Activated CD4-positive, alpha-beta memory T cell treated with anti-CD3 and anti-CD28 coated beads, Interleukin-2, amount 10 ng/mL, durations not matched to agents 7 days and 5 days (primary cell): ENCODE measurements around the gene DNAH1. TPM values are rescaled to one million over a fixed set of nuclear protein-coding genes. Genes with fewer than 3 reads are reported as not detected.

Experiments used
- CTCF ChIA-PET: fragments of 350-600 bp; sonication (Branson Sonifier 250); formaldehyde crosslinking; loops from one replicate; lab custom pipeline; 2021; ENCODE audit warnings: antibody characterized with exemption, inconsistent platforms; lab: Charles Lee
- POLR2A ChIA-PET: fragments of 350-600 bp; sonication (Branson Sonifier 250); formaldehyde crosslinking; loops from one replicate; lab custom pipeline; 2021; ENCODE audit warnings: antibody characterized with exemption; lab: Charles Lee
- DNase-seq: peaks from one replicate; pipeline ENCODE4 v3.0.0-alpha.2; 2020
- H3K27ac Mint-ChIP-seq: one replicate; pipeline ENCODE4 v1.8.0; 2021; ENCODE audit warnings: mild to moderate bottlenecking, mixed read lengths
- H3K27me3 Mint-ChIP-seq: one replicate; pipeline ENCODE4 v1.8.0; 2021; ENCODE audit warnings: mixed read lengths
- H3K36me3 Mint-ChIP-seq: one replicate; pipeline ENCODE4 v1.8.0; 2021; ENCODE audit warnings: low read depth, mixed read lengths
- H3K4me1 Mint-ChIP-seq: one replicate; pipeline ENCODE4 v1.8.0; 2021; ENCODE audit warnings: mixed read lengths
- H3K4me3 Mint-ChIP-seq: one replicate; pipeline ENCODE4 v1.8.0; 2021; ENCODE audit warnings: mild to moderate bottlenecking, mixed read lengths
- H3K9me3 Mint-ChIP-seq: one replicate; pipeline ENCODE4 v1.8.0; 2021; ENCODE audit warnings: mixed read lengths
- total RNA-seq, 2 experiments: library from RNA; stranded (reverse); gene quantifications; one replicate each; pipeline ENCODE4 v1.2.3, GENCODE V29; 2021

The DNAH1 gene
- total RNA-seq, 2 experiments from 2014 or later, result 20.7 to 21.8 TPM

DNA sequence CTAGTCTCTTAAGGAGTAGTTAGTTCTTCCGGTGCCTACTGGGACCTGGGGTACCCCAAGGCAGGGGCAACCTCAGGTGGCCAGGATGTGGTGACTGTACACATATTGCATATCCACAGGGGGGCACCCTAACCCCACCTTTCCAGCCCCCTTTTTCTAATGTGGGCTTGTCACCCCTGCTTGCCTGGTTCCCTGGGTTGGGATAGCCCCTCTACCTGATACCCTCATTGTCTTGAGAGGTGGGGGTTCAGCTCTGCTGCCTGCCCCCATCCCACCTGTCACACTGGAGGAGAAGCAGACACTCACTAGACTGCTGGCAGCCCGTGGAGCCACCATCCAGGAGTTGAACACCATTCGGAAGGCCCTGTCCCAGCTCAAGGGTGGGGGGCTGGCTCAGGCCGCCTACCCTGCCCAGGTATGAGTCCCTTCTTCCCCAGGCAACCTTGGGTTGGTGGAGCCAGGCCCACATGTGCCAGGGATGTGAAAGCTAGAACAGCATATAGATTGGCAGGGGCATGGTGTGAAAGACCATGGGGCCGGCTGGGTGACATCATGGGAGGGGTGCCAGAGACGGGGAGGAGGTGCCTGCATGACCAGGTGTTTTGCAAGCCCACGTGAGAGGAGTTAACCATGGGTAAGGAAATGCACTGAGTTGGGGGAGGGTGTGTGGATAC, 24.5 kb upstream of the DNAH1 start:
- peaks cover 22% of the 10 kb centered on the region for H3K36me3 Mint-ChIP-seq
- H3K4me1 Mint-ChIP-seq, result peaks cover 33% of the 10 kb centered on the region
- POLR2A ChIA-PET, result interaction anchor here (1.2 to 27.5 kb wide), 3 partner anchors 14 to 48 kb away, joined by 5 to 1001 read pairs (median 135); partner anchors contain the start of genes PPM1M, TWF2 and WDR82
- DNase-seq, result peak; percentile 47
- no peaks in the 10 kb centered on the region for H3K9me3 Mint-ChIP-seq
- H3K27me3 Mint-ChIP-seq, result no peaks in the 10 kb centered on the region
- H3K27ac Mint-ChIP-seq, result peak overlapping the region; percentile 35
- no peak overlapping the region for H3K4me3 Mint-ChIP-seq
- CTCF ChIA-PET, result interaction anchor here (1.1 to 6.2 kb wide), 4 partner anchors 47 to 158 kb away, joined by 3 to 46 read pairs (median 4); no protein-coding TSS in a partner anchor

DNA sequence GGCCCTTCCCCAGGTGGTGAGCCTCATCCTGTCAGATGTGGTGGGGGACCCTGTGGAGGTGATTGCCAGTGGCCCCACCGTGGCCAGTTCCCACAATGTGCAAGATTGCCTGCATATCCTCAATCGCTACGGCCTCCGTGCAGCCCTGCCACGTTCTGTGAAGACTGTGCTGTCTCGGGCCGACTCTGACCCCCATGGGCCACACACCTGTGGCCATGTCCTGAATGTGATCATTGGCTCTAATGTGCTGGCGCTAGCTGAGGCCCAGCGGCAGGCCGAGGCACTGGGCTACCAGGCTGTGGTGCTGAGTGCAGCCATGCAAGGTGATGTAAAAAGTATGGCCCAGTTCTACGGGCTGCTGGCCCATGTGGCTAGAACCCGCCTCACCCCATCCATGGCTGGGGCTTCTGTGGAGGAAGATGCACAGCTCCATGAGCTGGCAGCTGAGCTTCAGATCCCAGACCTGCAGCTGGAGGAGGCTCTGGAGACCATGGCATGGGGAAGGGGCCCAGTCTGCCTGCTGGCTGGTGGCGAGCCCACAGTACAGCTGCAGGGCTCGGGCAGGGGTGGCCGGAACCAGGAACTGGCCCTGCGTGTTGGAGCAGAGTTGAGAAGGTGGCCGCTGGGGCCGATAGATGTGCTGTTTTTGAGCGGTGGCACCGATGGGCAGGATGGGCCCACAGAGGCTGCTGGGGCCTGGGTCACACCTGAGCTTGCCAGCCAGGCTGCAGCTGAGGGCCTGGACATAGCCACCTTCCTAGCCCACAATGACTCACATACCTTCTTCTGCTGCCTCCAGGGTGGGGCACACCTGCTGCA, 23.7 kb upstream of the DNAH1 start:
- CTCF ChIA-PET, result interaction anchor here (1.1 to 6.2 kb wide), 3 partner anchors 47 to 157 kb away, joined by 3 to 46 read pairs (median 3); no protein-coding TSS in a partner anchor
- Mint-ChIP-seq H3K27ac (no peak overlapping the region), H3K36me3 (peaks cover 17% of the 10 kb centered on the region), H3K27me3 (no peaks in the 10 kb centered on the region), H3K4me3 (no peak overlapping the region), H3K9me3 (no peaks in the 10 kb centered on the region), H3K4me1 (peaks cover 28% of the 10 kb centered on the region)
- POLR2A ChIA-PET, result interaction anchor here (1.2 to 27.5 kb wide), 3 partner anchors 15 to 48 kb away, joined by 5 to 1001 read pairs (median 135); partner anchors contain the start of genes PPM1M, TWF2 and WDR82
- DNase-seq, result no peak

DNA sequence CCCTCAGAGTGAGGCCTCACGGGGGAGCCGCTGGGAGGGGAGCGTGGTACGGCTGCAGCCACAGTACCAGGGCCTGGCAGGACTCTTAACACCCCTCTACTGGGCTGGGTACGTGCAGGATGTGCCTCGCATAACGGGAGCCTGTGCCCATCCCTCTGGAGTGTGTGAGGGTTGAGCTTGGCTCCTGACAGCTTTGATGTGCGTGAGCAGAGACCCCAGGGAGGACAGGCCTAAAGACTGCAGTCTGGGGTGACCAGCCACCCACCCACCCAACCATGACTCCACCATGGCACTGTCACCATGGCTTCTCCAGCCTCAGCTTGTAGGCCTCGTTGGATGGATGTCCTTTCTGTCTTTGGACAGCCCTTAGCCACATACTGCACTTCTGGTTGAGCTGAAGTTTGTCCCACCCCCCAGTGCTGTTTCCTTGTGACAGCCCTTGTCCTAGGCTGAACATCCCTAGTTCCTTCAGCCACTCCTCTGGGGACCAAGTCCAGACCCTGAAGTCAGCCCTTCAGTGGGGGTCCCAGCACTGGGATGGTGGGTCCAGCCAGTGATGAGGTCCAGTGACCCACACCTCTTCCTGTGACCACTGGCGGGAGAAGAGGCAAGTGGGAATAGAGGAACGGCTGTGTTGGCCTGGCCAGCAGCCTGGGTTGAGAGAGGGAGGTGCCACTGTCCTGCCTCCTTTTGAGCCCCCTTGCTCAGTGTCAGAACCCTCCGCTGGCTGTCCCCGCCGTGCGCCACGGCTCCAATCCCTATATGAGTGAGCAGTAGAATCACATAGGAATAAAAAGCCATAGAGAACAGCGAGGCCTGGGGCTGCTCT, 22.4 kb upstream of the DNAH1 start:
- POLR2A ChIA-PET, result interaction anchor here (27.5 kb wide), 1 partner anchor 49 kb away, joined by 1001 read pairs; the partner anchor contains the start of genes PPM1M and TWF2
- Mint-ChIP-seq H3K27ac (no peak overlapping the region), H3K9me3 (no peaks in the 10 kb centered on the region), H3K4me1 (peaks cover 22% of the 10 kb centered on the region), H3K36me3 (peaks cover 17% of the 10 kb centered on the region), H3K27me3 (no peaks in the 10 kb centered on the region), H3K4me3 (no peak overlapping the region)
- DNase-seq, result no peak
- CTCF ChIA-PET, result interaction anchor here (0.9 kb wide), 1 partner anchor 45 kb away, joined by 3 read pairs; no protein-coding TSS in a partner anchor

DNA sequence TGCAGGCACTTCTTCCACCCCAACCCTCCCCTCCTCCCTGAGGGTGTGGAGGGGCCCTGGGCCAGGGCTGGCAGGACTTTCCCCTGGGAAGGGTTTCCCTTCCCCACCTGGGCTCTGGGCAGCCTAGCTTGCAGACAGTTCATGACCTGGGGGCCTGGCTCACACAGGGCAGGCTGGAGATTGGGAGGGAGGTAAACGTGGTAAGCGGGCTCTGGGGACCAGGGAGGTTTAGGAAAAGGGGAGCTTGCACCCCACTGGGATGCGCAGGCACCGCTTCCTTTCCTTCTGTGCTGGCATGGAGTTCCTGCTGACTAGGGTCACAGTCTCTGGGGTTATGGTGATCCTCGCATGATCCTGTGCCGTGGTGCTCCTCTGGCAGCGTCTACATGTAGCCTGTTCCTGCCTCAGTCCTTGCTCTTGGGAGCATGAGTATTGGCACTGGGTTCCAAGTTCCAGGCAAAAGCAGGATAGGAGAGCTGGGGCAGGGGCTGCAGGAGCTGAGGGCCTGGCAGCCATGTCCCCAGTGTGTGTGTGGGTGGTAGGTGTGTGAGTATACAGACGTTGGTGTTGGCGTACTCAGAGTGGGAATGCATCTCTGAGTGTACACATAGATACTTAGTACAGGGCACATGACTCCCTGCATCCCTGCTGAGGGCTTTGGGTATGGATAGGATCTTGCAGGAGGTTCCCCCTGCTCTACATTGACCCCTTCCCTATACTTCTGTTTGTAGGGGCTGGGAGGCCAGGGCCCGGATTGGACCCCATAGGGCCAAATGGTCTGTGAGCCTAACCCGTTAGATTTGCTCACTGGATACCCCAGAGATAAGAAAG, 21.6 kb upstream of the DNAH1 start:
- H3K27me3 Mint-ChIP-seq, result no peaks in the 10 kb centered on the region
- POLR2A ChIA-PET, result interaction anchor here (1.2 kb wide), 1 partner anchor 17 kb away, joined by 4 read pairs; the partner anchor contains the start of gene WDR82
- CTCF ChIA-PET, result interaction anchor here (0.9 kb wide), 1 partner anchor 45 kb away, joined by 3 read pairs; no protein-coding TSS in a partner anchor
- peaks cover 14% of the 10 kb centered on the region for H3K4me1 Mint-ChIP-seq
- no peak overlapping the region for H3K4me3 Mint-ChIP-seq
- H3K9me3 Mint-ChIP-seq, result no peaks in the 10 kb centered on the region
- DNase-seq, result no peak
- H3K27ac Mint-ChIP-seq, result no peak overlapping the region
- peaks cover 17% of the 10 kb centered on the region for H3K36me3 Mint-ChIP-seq

- no peak for DNase-seq
- H3K27ac Mint-ChIP-seq, result no peak overlapping the region
- H3K36me3 Mint-ChIP-seq, result peaks cover 17% of the 10 kb centered on the region
- CTCF ChIA-PET, result no interaction called here
- H3K4me1 Mint-ChIP-seq, result peaks cover 12% of the 10 kb centered on the region
- H3K27me3 Mint-ChIP-seq, result no peaks in the 10 kb centered on the region
- H3K4me3 Mint-ChIP-seq, result no peak overlapping the region
- POLR2A ChIA-PET, result interaction anchor here (1.2 to 2.5 kb wide), 3 partner anchors 14 to 56 kb away, joined by 3 to 9 read pairs (median 4); partner anchors contain the start of genes TWF2 and WDR82
- no peaks in the 10 kb centered on the region for H3K9me3 Mint-ChIP-seq
These were observed 20.4 kb upstream of the DNAH1 start for GRCh38 chr3:52295671-52296208.

DNA sequence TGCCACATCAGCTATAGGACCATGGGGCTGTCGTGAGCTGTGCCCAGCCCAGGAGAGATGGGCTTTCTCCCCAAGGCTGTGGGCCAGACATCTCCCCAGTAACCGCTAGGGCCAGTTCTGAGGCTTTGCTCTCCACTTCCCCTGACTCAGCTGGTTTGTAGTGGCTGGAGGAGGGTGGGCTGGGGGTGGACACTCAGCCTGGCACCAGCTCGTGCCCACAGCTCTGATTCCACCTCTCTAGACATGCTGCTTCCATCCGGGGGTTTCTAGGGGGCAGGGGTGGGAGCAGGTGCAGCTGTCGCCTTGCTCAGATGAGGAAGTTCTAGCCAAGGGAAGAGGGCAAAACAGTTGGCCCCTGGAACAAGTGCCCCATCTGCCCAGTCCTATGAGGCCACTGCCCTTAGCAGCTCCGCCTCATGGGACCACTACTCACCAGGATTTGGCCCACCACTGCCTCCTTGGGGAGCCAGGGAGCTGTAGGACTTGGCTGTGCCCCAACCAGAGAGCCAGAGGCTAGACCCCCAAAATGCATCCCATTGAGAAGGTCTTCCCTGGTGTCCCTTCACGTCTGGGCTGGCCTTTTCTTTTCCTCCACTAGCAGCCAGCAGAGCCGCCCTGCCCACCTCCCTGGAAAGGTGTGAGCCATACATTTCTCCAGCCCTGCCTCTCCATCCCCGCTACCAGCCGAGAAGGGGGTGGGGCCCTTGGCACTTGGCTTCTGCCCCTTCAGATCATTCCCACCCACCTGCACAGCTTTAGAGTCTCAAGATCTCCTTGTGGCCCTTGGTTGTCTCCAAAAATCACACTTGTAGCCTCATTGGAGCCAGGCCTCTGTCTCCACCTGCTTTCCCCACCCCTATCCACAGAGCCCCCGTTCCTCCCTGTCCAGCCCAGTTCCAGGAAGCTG, 18.6 kb upstream of the DNAH1 start:
- Mint-ChIP-seq H3K9me3 (no peaks in the 10 kb centered on the region), H3K27ac (no peak overlapping the region), H3K27me3 (no peaks in the 10 kb centered on the region), H3K36me3 (peaks cover 2% of the 10 kb centered on the region), H3K4me1 (no peaks in the 10 kb centered on the region), H3K4me3 (no peak overlapping the region)
- POLR2A ChIA-PET, result interaction anchor here (0.8 to 2.5 kb wide), 3 partner anchors 10 to 58 kb away, joined by 3 to 22 read pairs (median 9); partner anchors contain the start of genes GLYCTK and TWF2
- DNase-seq, result no peak
- CTCF ChIA-PET, result interaction anchor here (1.0 to 1.1 kb wide), 2 partner anchors 9 to 42 kb away, joined by 3 to 4 read pairs; no protein-coding TSS in a partner anchor

DNA sequence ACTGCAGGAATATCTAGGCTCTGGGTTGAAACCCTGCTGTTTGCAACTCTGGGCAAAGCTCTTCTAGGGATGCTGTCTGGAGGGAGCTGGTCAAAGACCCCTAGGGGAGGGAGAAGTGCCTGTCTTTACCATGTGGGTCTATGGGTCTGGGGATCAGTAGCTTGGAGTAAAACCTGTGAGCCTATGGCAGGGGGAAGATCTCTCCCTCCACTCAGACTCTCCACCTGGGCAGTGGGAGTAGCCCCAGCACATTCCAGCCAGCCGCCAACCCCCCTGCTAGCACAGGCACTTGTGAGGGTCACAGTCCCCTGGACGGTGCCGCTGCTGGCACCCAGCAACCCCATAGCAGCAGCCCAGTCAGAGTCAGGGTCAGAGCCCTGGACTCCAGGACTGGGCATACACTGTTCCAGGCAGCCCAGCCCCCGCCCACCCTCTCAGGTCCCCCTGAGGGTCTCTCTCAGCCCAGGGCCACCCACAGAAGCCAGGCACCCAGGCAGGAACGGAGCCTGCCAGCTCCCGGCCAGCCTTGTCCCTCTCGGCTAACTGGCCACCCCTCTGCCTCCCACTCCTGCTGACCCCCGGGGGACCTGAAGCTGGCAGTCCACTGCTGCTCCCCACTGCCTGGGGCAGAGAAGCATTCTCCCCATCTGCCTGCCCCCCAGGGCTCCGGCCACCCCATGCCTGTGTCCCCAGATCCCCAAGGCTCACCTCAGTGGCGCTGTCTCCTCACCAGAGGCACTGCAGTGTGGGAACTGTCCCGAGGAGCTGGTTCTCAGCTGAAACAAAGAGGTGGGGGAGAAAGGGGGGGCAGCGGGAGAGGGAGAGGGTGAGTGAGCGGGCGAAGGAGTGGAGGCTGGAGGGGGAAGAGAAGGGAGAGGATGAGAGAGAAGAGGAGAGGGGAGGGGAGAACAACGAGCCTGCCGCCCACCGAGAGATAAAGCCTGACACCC, 17.7 kb upstream of the DNAH1 start:
- no peak for DNase-seq
- ChIA-PET CTCF (interaction anchor here (1.1 kb wide), 1 partner anchor 41 kb away, joined by 4 read pairs; no protein-coding TSS in a partner anchor), POLR2A (interaction anchor here (0.8 to 2.5 kb wide), 3 partner anchors 11 to 59 kb away, joined by 3 to 22 read pairs (median 9); partner anchors contain the start of genes GLYCTK and TWF2)
- Mint-ChIP-seq H3K36me3 (no peaks in the 10 kb centered on the region), H3K9me3 (no peaks in the 10 kb centered on the region), H3K27me3 (no peaks in the 10 kb centered on the region), H3K27ac (no peak overlapping the region), H3K4me3 (no peak overlapping the region), H3K4me1 (no peaks in the 10 kb centered on the region)

GRCh38 chr3:52299247-52299878, 16.8 kb upstream of the DNAH1 start:
- no peaks in the 10 kb centered on the region for H3K9me3 Mint-ChIP-seq
- POLR2A ChIA-PET, result interaction anchor here (2.5 kb wide), 1 partner anchor 12 kb away, joined by 22 read pairs; the partner anchor contains the start of gene GLYCTK
- H3K4me1 Mint-ChIP-seq, result no peaks in the 10 kb centered on the region
- no peaks in the 10 kb centered on the region for H3K36me3 Mint-ChIP-seq
- no peak for DNase-seq
- no peaks in the 10 kb centered on the region for H3K27me3 Mint-ChIP-seq
- CTCF ChIA-PET, result no interaction called here
- H3K27ac Mint-ChIP-seq, result no peak overlapping the region
- no peak overlapping the region for H3K4me3 Mint-ChIP-seq

- Mint-ChIP-seq H3K9me3 (no peaks in the 10 kb centered on the region), H3K4me3 (no peak overlapping the region), H3K27me3 (no peaks in the 10 kb centered on the region), H3K36me3 (no peaks in the 10 kb centered on the region), H3K4me1 (no peaks in the 10 kb centered on the region), H3K27ac (no peak overlapping the region)
- DNase-seq, result no peak
- ChIA-PET POLR2A (interaction anchor here (0.8 kb wide), 2 partner anchors 12 to 20 kb away, joined by 3 read pairs; partner anchors contain the start of gene GLYCTK), CTCF (no interaction called here)
These were observed 16.1 kb upstream of the DNAH1 start for GRCh38 chr3:52299879-52300611.
